CD4-positive, alpha-beta T cell treated with Interleukin-15 for 4 hours (primary cell): Measurements from ENCODE around the gene PFDN6.

ENCODE experiments used
- DNase-seq: peaks from one replicate; pipeline ENCODE4 v3.0.0-alpha.2; 2020; ENCODE audit warnings: low spot score

PFDN6 gene

GRCh38 chr6:33317419-33317668, 27.9 kb downstream of the PFDN6 start:
- DNase-seq: no peak

GRCh38 chr6:33317669-33318425, 28.4 kb downstream of the PFDN6 start, which contains the start of gene ZBTB22:
ZBTB22 (minus strand) TSS chr6:33317744; CDS start chr6:33316916, 828 bp downstream.
- peak; percentile 97 for DNase-seq

- no peak for DNase-seq
Observed at GRCh38 chr6:33318426-33319073, 29.1 kb downstream of the PFDN6 start.

GRCh38 chr6:33319939-33320314, 30.5 kb downstream of the PFDN6 start:
- no peak for DNase-seq

- no peak for DNase-seq
Observed at GRCh38 chr6:33320315-33321181, 31.1 kb downstream of the PFDN6 start.

- DNase-seq: no peak
Observed at GRCh38 chr6:33321227-33321626, 31.8 kb downstream of the PFDN6 start.

- no peak for DNase-seq
Observed at GRCh38 chr6:33323623-33323948, 34.2 kb downstream of the PFDN6 start.

- DNase-seq: no peak
Observed at GRCh38 chr6:33324125-33324524, 34.7 kb downstream of the PFDN6 start.

- DNase-seq: no peak
Observed at GRCh38 chr6:33329058-33329457, 39.7 kb downstream of the PFDN6 start.

- DNase-seq: no peak
Observed at GRCh38 chr6:33330736-33331135, 41.3 kb downstream of the PFDN6 start.

GRCh38 chr6:33333666-33334065, 44.3 kb downstream of the PFDN6 start:
- DNase-seq: no peak

GRCh38 chr6:33335916-33336315, 46.5 kb downstream of the PFDN6 start:
- DNase-seq: no peak

- DNase-seq: no peak
Observed at GRCh38 chr6:33336495-33336894, 47.1 kb downstream of the PFDN6 start.

GRCh38 chr6:33339193-33339592, 49.8 kb downstream of the PFDN6 start:
- no peak for DNase-seq
